Ovary (tissue), 9 donors: ENCODE measurements around the gene TMEM270. TPM values are rescaled to one million over a fixed set of nuclear protein-coding genes. Genes with fewer than 3 reads are reported as not detected.
A peak's percentile ranks its signal among the peaks of the same experiment; 100 is the strongest.

Experiments
- DNase-seq, 5 donors: peaks; one replicate each; pipeline ENCODE4 v3.0.0-alpha.2; 2019 to 2020
- H3K27ac ChIP-seq, 2 donors: fragments of 200-600 bp; one replicate each; pipeline versions ENCODE4 v1.5.1 to v1.8.0; 2019 to 2022
- H3K27me3 ChIP-seq: fragments of 200-600 bp; one replicate; pipeline ENCODE4 v1.8.0; 2022
- H3K36me3 ChIP-seq: fragments of 200-600 bp; sonication (generic); one replicate; pipeline ENCODE4 v1.5.1; 2019
- H3K4me1 ChIP-seq: one replicate; pipeline ENCODE4 v1.8.1; 2013; ENCODE audit warnings: mild to moderate bottlenecking, moderate library complexity; ENCODE audit not compliant: insufficient read depth
- H3K4me3 ChIP-seq: fragments of 200-600 bp; sonication (generic); one replicate; pipeline ENCODE4 v1.5.1; 2017
- H3K9me3 ChIP-seq, 2 donors: fragments of 200-600 bp in 1 of 2; sonication (generic) in 1 of 2; one replicate each; pipeline versions ENCODE4 v1.5.1 to v1.8.1; 2013 to 2019; ENCODE audit warnings: mild to moderate bottlenecking in 1 of 2, moderate library complexity in 1 of 2
- EP300 ChIP-seq: sonication (generic); formaldehyde crosslinking; IDR thresholded peaks from one replicate; pipeline ENCODE4 v1.6.1; 2017; ENCODE audit warnings: antibody characterized with exemption
- POLR2A ChIP-seq: fragments of 450-650 bp; IDR thresholded peaks from one replicate; pipeline ENCODE4 v1.6.1; 2017; ENCODE audit warnings: antibody characterized with exemption, mild to moderate bottlenecking, moderate library complexity
- WGBS, 3 donors: extraction: QIAGEN DNeasy Blood & Tissue Kit in 1 of 3; methylation state at CpG; one replicate each; pipeline versions ENCODE4 v1.1.5 to v1.1.7; 2013 to 2017; 5-methylcytosine and 5-hydroxymethylcytosine counted together
- intact Hi-C, 4 donors: fragments of 100-400 bp; cut with DNase I; formaldehyde crosslinking; loops; one replicate each; pipeline versions ENCODE4 v1.11.0 to v1.15.1; 2022 to 2023
- polyA plus RNA-seq, 2 donors: library from polyadenylated mRNA; stranded (reverse); fragments of 200-250 nt in 1 of 2; fragments of 350-450 nt in 1 of 2; fragmentation: Illumina TruSeq in 1 of 2; extraction: RNeasy Lipid Tissue Mini Kit (QIAGEN cat#74804) in 1 of 2; gene quantifications; one replicate each; pipeline ENCODE4 v1.2.3, GENCODE V29; 2013 to 2014
- total RNA-seq, 7 donors: library from RNA; depleted of rRNA in 2 of 7; stranded (reverse); fragments of >200 nt in 2 of 7; fragmentation: NEBNext Ultra II Directional in 3 of 7; extraction: Animal tissue kit (Norgen Biotek cat#: 25700) in 3 of 7; gene quantifications; one replicate each; pipeline versions ENCODE4 v1.1.0 to v1.2.4, GENCODE V29; 2016 to 2023
- TF ChIP-seq, protein P1 (sequence below), 3 donors: fragments of 450-650 bp in 2 of 3; fragments of 200-600 bp in 1 of 3; IDR thresholded peaks; one replicate each; pipeline versions ENCODE4 v1.5.1 to v1.8.0; 2016 to 2022; ENCODE audit warnings: antibody characterized with exemption in 3 of 3, mild to moderate bottlenecking in 1 of 3
- donor health status: DM: no; HTN: no; CAD: no; lungs with moderate emphysema.
- donor health status: DM: no; HTN: no; CAD: no.
- donor health status: Bipolar disorder and iron deficiency.
- donor health status: DM: yes; HTN: yes; CAD: no.
- donor health status: DM: no; HTN: no; CAD: no.
- donor health status: DM: yes; HTN: yes; CAD: no.

TMEM270 gene
- total and polyA plus RNA-seq, 9 donors: 0.34 TPM; not detected in 8

- no peak for TF ChIP-seq POLR2A
- TF ChIP-seq EP300: no peak
- TF ChIP-seq, protein P1, sequence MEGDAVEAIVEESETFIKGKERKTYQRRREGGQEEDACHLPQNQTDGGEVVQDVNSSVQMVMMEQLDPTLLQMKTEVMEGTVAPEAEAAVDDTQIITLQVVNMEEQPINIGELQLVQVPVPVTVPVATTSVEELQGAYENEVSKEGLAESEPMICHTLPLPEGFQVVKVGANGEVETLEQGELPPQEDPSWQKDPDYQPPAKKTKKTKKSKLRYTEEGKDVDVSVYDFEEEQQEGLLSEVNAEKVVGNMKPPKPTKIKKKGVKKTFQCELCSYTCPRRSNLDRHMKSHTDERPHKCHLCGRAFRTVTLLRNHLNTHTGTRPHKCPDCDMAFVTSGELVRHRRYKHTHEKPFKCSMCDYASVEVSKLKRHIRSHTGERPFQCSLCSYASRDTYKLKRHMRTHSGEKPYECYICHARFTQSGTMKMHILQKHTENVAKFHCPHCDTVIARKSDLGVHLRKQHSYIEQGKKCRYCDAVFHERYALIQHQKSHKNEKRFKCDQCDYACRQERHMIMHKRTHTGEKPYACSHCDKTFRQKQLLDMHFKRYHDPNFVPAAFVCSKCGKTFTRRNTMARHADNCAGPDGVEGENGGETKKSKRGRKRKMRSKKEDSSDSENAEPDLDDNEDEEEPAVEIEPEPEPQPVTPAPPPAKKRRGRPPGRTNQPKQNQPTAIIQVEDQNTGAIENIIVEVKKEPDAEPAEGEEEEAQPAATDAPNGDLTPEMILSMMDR (IDR thresholded peaks at IDR 0.05): no peak
- Histone ChIP-seq H3K4me1 (no peaks in the 10 kb centered on the region), H3K27me3 (no peaks in the 10 kb centered on the region), H3K9me3 (no peaks in the 10 kb centered on the region), H3K4me3 (no peak overlapping the region), H3K36me3 (no peaks in the 10 kb centered on the region), H3K27ac (no peak overlapping the region)
- intact Hi-C loops: loop anchor here in 3 of 4 donors (10.0 kb wide), 3 partner anchors 163 to 543 kb away; partner anchors contain the start of genes EIF4H (in 1 of the 3) and ELN (in 1 of the 3)
- no peak for DNase-seq
- WGBS, 3 donors: 92 to 95% (median 93%) methylated on average over 12 of the region's 12 CpGs
Measured at GRCh38 chr7:73861305-73861704, 346 bp downstream of the TMEM270 start.

DNA sequence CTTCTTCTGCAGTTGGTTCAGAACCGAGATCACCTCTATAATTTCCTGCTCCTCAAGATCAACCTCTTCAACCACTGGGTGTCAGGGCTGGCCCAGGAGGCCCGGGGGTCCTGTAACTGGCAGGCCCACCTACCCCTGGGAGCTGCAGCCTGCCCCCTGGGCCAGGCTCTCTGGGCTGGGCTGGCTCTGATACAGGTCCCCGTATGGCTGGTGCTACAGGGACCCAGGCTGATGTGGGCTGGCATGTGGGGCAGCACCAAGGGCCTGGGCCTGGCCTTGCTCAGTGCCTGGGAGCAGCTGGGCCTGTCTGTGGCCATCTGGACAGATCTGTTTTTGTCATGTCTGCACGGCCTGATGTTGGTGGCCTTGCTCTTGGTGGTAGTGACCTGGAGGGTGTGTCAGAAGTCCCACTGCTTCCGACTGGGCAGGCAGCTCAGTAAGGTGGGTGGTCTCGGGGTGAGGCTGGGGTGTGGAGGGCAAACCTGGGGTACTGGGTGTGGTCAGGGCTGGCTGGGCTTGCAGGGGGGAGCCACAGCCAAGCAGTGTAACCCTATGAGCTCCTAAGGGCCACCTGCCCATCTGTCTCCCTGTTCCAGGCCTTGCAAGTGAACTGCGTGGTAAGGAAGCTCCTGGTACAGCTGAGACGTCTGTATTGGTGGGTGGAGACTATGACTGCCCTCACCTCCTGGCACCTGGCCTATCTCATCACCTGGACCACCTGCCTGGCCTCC is 4.2 kb downstream of the TMEM270 start:
- no peak for DNase-seq
- Histone ChIP-seq H3K4me3 (no peak overlapping the region), H3K4me1 (peaks cover 1% of the 10 kb centered on the region), H3K27ac (no peak overlapping the region), H3K27me3 (no peaks in the 10 kb centered on the region), H3K9me3 (no peaks in the 10 kb centered on the region), H3K36me3 (no peaks in the 10 kb centered on the region)
- TF ChIP-seq, protein P1 (IDR thresholded peaks at IDR 0.05): no peak
- no peak for TF ChIP-seq POLR2A
- no peak for TF ChIP-seq EP300
- intact Hi-C loops: loop anchor here (5.0 to 10.0 kb wide), 4 partner anchors 160 to 540 kb away; partner anchors contain the start of genes ELN (in 4 of the 4) and EIF4H (in 1 of the 4)
- WGBS, 3 donors: 74 to 83% (median 79%) methylated on average over 8 of the region's 8 CpGs

- TF ChIP-seq, protein P1 (IDR thresholded peaks at IDR 0.05): peak in 2 of 3 donors; percentile 10 to 29
- TF ChIP-seq EP300: no peak
- H3K4me3 ChIP-seq: no peak overlapping the region
- no peak overlapping the region for H3K27ac ChIP-seq
- intact Hi-C loops: loop anchor here (5.0 to 10.0 kb wide), 4 partner anchors 159 to 539 kb away; partner anchors contain the start of genes ELN (in 4 of the 4) and EIF4H (in 1 of the 4)
- no peaks in the 10 kb centered on the region for H3K9me3 ChIP-seq
- no peaks in the 10 kb centered on the region for H3K36me3 ChIP-seq
- peaks cover 1% of the 10 kb centered on the region for H3K4me1 ChIP-seq
- WGBS, 3 donors: 68 to 74% (median 72%) methylated on average over 6 of the region's 6 CpGs
- no peaks in the 10 kb centered on the region for H3K27me3 ChIP-seq
- DNase-seq: peak in 3 of 5 donors; percentile 44 to 67 (median 49)
Measured at GRCh38 chr7:73865738-73866445, 4.9 kb downstream of the TMEM270 start.

- H3K27ac ChIP-seq: no peak overlapping the region
- no peaks in the 10 kb centered on the region for H3K27me3 ChIP-seq
- 91 to 95% (median 93%) methylated on average over 1 of the region's 1 CpG for WGBS, 3 donors
- peaks cover 1% of the 10 kb centered on the region for H3K4me1 ChIP-seq
- no peak for DNase-seq
- no peaks in the 10 kb centered on the region for H3K36me3 ChIP-seq
- H3K9me3 ChIP-seq: no peaks in the 10 kb centered on the region
- H3K4me3 ChIP-seq: no peak overlapping the region
- TF ChIP-seq EP300: no peak
- TF ChIP-seq, protein P1 (IDR thresholded peaks at IDR 0.05): no peak
- TF ChIP-seq POLR2A: no peak
- intact Hi-C loops: loop anchor here (5.0 to 10.0 kb wide), 4 partner anchors 158 to 538 kb away; partner anchors contain the start of genes ELN (in 4 of the 4) and EIF4H (in 1 of the 4)
Measured at GRCh38 chr7:73866446-73866767, 5.4 kb downstream of the TMEM270 start.
